Neutrophil (primary cell): ENCODE data around the gene CALML4.

ENCODE experiments used
- H3K27ac ChIP-seq: fragments of 200-600 bp; sonication (generic); 2 replicates; pipeline ENCODE4 v1.5.1; 2016; ENCODE audit warnings: mild to moderate bottlenecking, moderate library complexity
- H3K27me3 ChIP-seq: fragments of 200-600 bp; sonication (generic); 2 replicates; pipeline ENCODE4 v1.6.0; 2016; ENCODE audit warnings: mild to moderate bottlenecking
- H3K36me3 ChIP-seq: fragments of 200-600 bp; sonication (generic); 2 replicates; pipeline ENCODE4 v1.5.1; 2017
- H3K4me1 ChIP-seq, 2 experiments: fragments of 200-600 bp in 1 of 2; sonication (generic) in 1 of 2; 1 replicate in 1 of 2; 2 replicates in 1 of 2; pipeline versions ENCODE4 v1.5.1 to v1.6.1; 2013 to 2016; ENCODE audit warnings: low read depth in 1 of 2, low read length in 1 of 2, mild to moderate bottlenecking in 1 of 2, moderate library complexity in 1 of 2; ENCODE audit not compliant: control insufficient read depth in 1 of 2, insufficient read depth in 1 of 2
- H3K4me3 ChIP-seq, 2 experiments: fragments of 200-600 bp in 1 of 2; sonication (generic) in 1 of 2; 1 replicate in 1 of 2; 2 replicates in 1 of 2; pipeline ENCODE4 v1.5.1; 2013 to 2016; ENCODE audit warnings: low read depth in 1 of 2, low read length in 1 of 2, mild to moderate bottlenecking in 1 of 2, moderate library complexity in 1 of 2
- H3K9me3 ChIP-seq: fragments of 200-600 bp; sonication (generic); 2 replicates; pipeline ENCODE4 v1.5.1; 2016
- CTCF ChIP-seq: fragments of 200-600 bp; sonication (generic); IDR thresholded peaks from 2 replicates; pipeline ENCODE4 v1.5.1; 2016; ENCODE audit warnings: antibody characterized with exemption

CALML4 gene

GRCh38 chr15:68204776-68205557, at the start of gene CALML4:
Gene CALML4, minus strand, starts transcription at chr15:68205332. Its CDS starts 85 bp downstream, at chr15:68205247.
- peak within 1 kb of the TSS; percentile 64 to 65 for H3K4me3 ChIP-seq
- no peaks in the 10 kb centered on the region for H3K9me3 ChIP-seq
- TF ChIP-seq CTCF, result no peak
- H3K27ac ChIP-seq, result peak within 1 kb of the TSS; percentile 94
- H3K36me3 ChIP-seq, result no peaks in the 10 kb centered on the region
- H3K27me3 ChIP-seq, result no peaks in the 10 kb centered on the region
- H3K4me1 ChIP-seq, result peaks cover 64 to 67% of the 10 kb centered on the region in 2 experiments

GRCh38 chr15:68252925-68253534, 47.9 kb upstream of the CALML4 start:
- no peak overlapping the region for H3K27ac ChIP-seq
- H3K4me3 ChIP-seq, result no peak overlapping the region
- H3K36me3 ChIP-seq, result no peaks in the 10 kb centered on the region
- no peaks in the 10 kb centered on the region for H3K9me3 ChIP-seq
- TF ChIP-seq CTCF, result peak; percentile 71
- peaks cover 20 to 25% of the 10 kb centered on the region in 2 experiments for H3K4me1 ChIP-seq
- H3K27me3 ChIP-seq, result no peaks in the 10 kb centered on the region

- Histone ChIP-seq H3K4me3 (no peak overlapping the region), H3K4me1 (peaks cover 8 to 13% of the 10 kb centered on the region in 2 experiments), H3K27ac (peak overlapping the region; percentile 33), H3K27me3 (no peaks in the 10 kb centered on the region), H3K9me3 (no peaks in the 10 kb centered on the region), H3K36me3 (no peaks in the 10 kb centered on the region)
- TF ChIP-seq CTCF, result no peak
Measured at GRCh38 chr15:68249058-68249713, 44.1 kb upstream of the CALML4 start.

GRCh38 chr15:68244235-68244634, 39.1 kb upstream of the CALML4 start:
- Histone ChIP-seq H3K27me3 (no peaks in the 10 kb centered on the region), H3K36me3 (no peaks in the 10 kb centered on the region), H3K4me1 (peaks cover 6 to 10% of the 10 kb centered on the region in 2 experiments), H3K27ac (no peak overlapping the region), H3K4me3 (no peak overlapping the region), H3K9me3 (no peaks in the 10 kb centered on the region)
- no peak for TF ChIP-seq CTCF

- Histone ChIP-seq H3K27ac (no peak overlapping the region), H3K9me3 (no peaks in the 10 kb centered on the region), H3K36me3 (no peaks in the 10 kb centered on the region), H3K4me3 (no peak overlapping the region), H3K4me1 (peaks cover 0 to 3% of the 10 kb centered on the region in 2 experiments), H3K27me3 (no peaks in the 10 kb centered on the region)
- TF ChIP-seq CTCF, result no peak
Measured at GRCh38 chr15:68241088-68241935, 36.2 kb upstream of the CALML4 start.
